ENCODE results near the gene AGTR2.
"Not testable (repeated sequence)": the region's sequence is repeated elsewhere in the genome, so short reads cannot be mapped to it uniquely, and the experiment has no call there.

AGTR2 gene, protein sequence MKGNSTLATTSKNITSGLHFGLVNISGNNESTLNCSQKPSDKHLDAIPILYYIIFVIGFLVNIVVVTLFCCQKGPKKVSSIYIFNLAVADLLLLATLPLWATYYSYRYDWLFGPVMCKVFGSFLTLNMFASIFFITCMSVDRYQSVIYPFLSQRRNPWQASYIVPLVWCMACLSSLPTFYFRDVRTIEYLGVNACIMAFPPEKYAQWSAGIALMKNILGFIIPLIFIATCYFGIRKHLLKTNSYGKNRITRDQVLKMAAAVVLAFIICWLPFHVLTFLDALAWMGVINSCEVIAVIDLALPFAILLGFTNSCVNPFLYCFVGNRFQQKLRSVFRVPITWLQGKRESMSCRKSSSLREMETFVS

DNA sequence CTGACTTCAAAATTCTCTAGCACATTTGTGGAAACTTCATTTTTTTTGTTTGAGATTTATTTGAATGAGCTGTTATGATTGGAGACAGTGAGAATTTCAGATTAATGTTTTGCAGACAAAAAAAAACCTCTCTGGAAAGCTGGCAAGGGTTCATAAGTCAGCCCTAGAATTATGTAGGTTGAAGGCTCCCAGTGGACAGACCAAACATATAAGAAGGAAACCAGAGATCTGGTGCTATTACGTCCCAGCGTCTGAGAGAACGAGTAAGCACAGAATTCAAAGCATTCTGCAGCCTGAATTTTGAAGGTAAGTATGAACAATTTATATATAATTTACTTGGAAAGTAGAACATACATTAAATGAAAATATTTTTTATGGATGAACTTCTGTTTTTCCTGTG is at the start of gene AGTR2:
TSS of gene AGTR2 (plus strand) at position 234 of the 400 bp plus-strand sequence. CDS start 1,537 bp downstream, outside the sequence.
- no peak for DNase-seq

GRCh38 chrX:116135277-116135676 is 35.3 kb upstream of the AGTR2 start:
- no peak for DNase-seq

DNA sequence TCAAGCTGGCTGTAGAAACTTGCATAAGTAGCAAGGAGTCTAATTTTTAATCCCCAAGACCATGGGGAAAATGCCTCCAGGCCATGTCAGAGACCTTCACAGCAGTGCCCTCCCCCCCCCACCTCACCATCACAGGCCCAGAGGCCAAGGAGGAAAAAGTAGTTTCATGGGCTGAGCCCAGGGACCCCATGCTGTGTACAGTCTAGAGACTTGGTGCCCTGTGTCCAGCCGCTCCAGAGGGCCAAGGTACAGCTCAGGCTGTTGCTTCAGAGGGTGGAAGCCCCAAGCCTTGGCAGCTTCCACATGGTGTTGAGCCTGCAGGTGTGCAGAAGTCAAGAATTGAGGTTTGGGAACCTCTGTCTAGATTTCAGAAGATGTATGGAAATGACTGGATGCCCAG is 29.3 kb upstream of the AGTR2 start:
- DNase-seq: not testable (repeated sequence)

DNA sequence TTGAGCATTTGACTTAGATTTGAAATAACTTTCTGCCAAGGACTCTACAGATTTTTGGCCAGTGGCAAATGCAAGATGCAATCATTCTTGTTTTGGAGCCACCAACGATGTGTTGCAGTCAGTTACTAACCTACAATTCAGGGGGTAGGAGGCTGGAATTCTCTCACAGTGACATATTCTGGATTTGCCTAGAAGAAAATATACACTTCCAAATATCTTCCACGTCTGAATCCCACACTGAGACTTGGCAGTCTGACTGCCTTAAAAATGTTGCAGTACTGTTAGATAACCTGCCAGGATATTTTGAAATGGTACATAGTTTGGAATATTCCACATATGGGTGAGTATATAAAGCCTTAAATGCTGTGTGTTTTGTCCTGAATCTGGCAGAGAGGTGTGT is 27.6 kb upstream of the AGTR2 start:
- no peak for DNase-seq

- DNase-seq: no peak
These were observed 2.4 kb downstream of the AGTR2 start for GRCh38 chrX:116172976-116173375.

DNA sequence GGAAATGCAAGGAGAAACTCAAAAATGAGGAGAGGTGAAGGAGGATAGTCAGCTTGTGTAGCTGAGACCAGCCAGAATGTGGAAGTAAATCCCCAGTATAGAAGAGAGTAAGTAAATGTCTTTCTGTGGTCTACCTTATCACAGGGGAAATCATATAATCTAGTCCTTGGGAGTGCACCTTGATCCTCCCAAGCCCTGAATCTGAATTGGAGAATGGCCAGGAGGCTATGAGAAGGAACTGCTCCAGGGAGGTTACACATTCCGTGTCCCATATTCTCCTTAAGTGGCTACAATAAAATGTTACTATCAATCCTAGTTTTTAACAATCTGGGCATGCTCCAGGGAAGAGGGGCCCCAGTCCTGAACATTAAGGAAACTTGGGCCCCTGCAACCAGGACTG is 10.8 kb downstream of the AGTR2 start:
- DNase-seq: no peak

- no peak for DNase-seq
These were observed 14.6 kb downstream of the AGTR2 start for GRCh38 chrX:116185163-116185562.

- DNase-seq: no peak
These were observed 24.1 kb downstream of the AGTR2 start for GRCh38 chrX:116194649-116195048.

DNA sequence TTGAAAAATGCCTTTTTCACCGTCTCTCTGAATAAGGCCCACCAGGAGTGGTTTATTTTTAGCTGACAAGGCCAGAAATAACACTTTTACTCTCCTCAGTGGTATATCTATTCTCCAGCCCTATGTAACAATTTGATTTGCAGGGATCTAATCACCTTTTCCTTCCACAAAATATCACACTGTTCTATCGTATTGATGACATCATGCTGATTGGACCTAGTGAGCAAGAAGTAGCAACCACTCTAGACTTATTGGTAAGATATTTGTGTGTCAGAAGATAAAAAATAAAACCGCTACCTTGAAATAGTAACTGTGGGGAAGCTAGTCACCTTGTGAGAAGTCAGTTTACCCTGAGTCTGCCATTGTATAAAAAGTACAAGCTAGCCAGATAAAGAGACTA is 27.7 kb downstream of the AGTR2 start:
- no peak for DNase-seq

DNA sequence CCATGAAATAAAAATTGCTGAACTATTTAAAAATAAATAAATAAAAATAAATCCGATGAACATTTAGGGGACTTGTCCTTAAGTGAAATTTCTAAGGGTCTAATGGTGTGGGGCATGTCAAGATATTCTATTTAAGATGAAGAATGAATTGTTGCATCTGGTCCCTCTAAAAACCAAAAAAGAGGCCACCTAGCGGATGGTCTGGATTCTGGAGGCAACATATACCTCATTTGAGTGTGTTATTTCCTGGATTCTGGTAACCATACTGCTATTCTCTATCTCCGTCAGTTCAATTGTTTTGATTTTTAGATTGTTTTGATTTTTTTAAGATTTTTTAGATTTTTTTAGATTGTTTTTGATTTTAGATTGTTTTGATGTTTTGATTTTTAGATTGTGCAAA is 28.3 kb downstream of the AGTR2 start:
- no peak for DNase-seq

GRCh38 chrX:116204932-116205331 is 34.4 kb downstream of the AGTR2 start:
- DNase-seq: no peak

DNA sequence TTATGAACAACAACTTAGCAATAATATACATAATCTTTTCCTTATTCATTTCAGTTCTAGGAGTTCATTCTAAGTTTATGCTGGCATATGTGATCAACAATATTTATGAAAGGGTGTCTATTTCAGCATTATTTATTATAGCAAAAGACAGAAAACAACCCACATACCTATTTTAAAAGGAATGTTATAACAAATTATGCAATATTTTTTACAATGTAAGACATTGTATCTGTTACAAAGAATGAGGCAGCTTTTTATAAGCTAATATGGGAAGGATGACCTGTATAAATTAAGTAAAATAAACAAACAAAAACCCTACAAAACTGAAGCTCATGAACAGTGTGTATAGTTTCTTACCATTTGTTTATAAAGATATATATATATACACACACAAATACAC is 42.7 kb downstream of the AGTR2 start:
- no peak for DNase-seq

DNA sequence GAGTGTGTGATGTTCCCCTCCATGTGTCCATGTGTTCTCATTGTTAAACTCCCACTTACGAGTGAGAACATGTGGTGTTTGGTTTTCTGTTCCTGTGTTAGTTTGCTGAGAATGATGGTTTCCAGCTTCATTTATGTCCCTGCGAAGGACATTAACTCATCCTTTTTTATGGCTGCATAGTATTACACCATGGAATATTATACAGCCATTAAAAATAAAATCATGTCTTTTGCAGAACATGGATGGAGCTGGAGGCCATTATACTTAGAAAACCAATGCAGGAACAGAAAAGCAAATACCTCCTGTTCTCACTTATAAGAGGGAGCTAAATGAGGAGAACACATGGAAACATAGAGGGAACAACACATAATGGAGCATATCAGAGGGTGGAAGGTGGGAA is 46.5 kb downstream of the AGTR2 start:
- DNase-seq: not testable (repeated sequence)

All from NCI-H524 treated with DMSO at 0.1 percent for 48 hours (cell line).